GM21447 (cell line): ENCODE data around the gene PKDREJ.

Source experiments
- ATAC-seq: cut with Tn5 transposase; IDR thresholded peaks from one replicate; pipeline ENCODE4 v1.9.1; 2021; ENCODE audit not compliant: unreplicated experiment

Gene PKDREJ

GRCh38 chr22:46239261-46240048, 23.7 kb downstream of the PKDREJ start:
- ATAC-seq: no peak

GRCh38 chr22:46238541-46238940, 24.6 kb downstream of the PKDREJ start:
- no peak for ATAC-seq

GRCh38 chr22:46237453-46238124, 25.6 kb downstream of the PKDREJ start:
- ATAC-seq: no peak

GRCh38 chr22:46234969-46235368, 28.2 kb downstream of the PKDREJ start:
- ATAC-seq: no peak

- no peak for ATAC-seq
Measured at GRCh38 chr22:46233231-46233630, 29.9 kb downstream of the PKDREJ start.

GRCh38 chr22:46230262-46230901, 32.8 kb downstream of the PKDREJ start:
- no peak for ATAC-seq

GRCh38 chr22:46229701-46230100, 33.4 kb downstream of the PKDREJ start:
- no peak for ATAC-seq

- ATAC-seq: no peak
Measured at GRCh38 chr22:46226577-46226976, 36.6 kb downstream of the PKDREJ start.

- no peak for ATAC-seq
Measured at GRCh38 chr22:46225631-46226030, 37.5 kb downstream of the PKDREJ start.

- no peak for ATAC-seq
Measured at GRCh38 chr22:46224898-46225290, 38.2 kb downstream of the PKDREJ start.

GRCh38 chr22:46224044-46224897, 38.9 kb downstream of the PKDREJ start:
- no peak for ATAC-seq

- ATAC-seq: no peak
Measured at GRCh38 chr22:46220921-46221320, 42.2 kb downstream of the PKDREJ start.

- no peak for ATAC-seq
Measured at GRCh38 chr22:46219636-46220035, 43.5 kb downstream of the PKDREJ start.

GRCh38 chr22:46214616-46215015, 48.5 kb downstream of the PKDREJ start:
- ATAC-seq: no peak

GRCh38 chr22:46214149-46214548, 49.0 kb downstream of the PKDREJ start:
- ATAC-seq: no peak

GRCh38 chr22:46213052-46213451, 50.1 kb downstream of the PKDREJ start:
- ATAC-seq: no peak

GRCh38 chr22:46212195-46212594, 50.9 kb downstream of the PKDREJ start:
- ATAC-seq: no peak

GRCh38 chr22:46209262-46209661, 53.9 kb downstream of the PKDREJ start:
- no peak for ATAC-seq
